Measurements from ENCODE around the gene OLIG2. TPM values are rescaled to one million over a fixed set of nuclear protein-coding genes. Genes with fewer than 3 reads are reported as not detected.

The OLIG2 gene
- total and polyA plus RNA-seq, 4 experiments from 2014 or later = not detected

DNA sequence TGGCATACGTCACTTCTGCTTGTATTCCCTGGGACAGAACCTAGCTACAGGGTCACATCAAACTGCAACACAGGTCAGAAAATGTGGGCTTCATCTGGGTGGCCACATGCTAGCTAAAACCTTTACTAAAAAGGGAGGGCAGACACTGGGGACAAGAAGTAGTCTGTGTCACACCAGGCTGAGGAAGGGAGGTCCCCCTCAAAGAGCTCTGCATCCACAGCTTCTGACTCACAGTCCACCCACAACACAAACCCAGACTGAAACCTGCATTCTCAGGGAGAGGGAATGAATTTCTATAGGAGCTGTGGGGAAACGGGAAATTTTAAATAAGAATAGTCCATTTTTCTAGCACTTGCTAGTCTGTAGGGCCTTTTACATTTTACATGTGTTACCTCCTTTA, 16.2 kb downstream of the OLIG2 start:
- Histone ChIP-seq H3K4me3 (ENCODE audit: low read length in 2 of 2) (no peak overlapping the region), H3K36me3 (ENCODE audit: insufficient read depth, low read length) (no peaks in the 10 kb centered on the region), H3K4me1 (ENCODE audit: insufficient read depth, low read length) (peaks cover under 1% of the 10 kb centered on the region), H3K9me3 (ENCODE audit: control insufficient read depth in 1 of 2, low read length in 2 of 2) (no peaks in the 10 kb centered on the region), H3K27ac (ENCODE audit: low read depth, low read length) (no peak overlapping the region), H3K27me3 (ENCODE audit: insufficient read depth, low read length) (peaks cover 4% of the 10 kb centered on the region)
- CTCF ChIA-PET (ENCODE audit: partially characterized antibody) = no interaction called here
- intact Hi-C loops (cut with micrococcal nuclease) = no loop called here
- H3K27me3 Mint-ChIP-seq = peaks cover 25% of the 10 kb centered on the region in 2 donors
- no peak for DNase-seq
- POLR2A ChIA-PET (ENCODE audit: partially characterized antibody) = no interaction called here
- H3K4me3 Mint-ChIP-seq = no peak overlapping the region
- H3K27ac Mint-ChIP-seq = no peak overlapping the region
- peaks cover under 1 to 8% (median 1%) of the 10 kb centered on the region in 4 donors for H3K4me1 Mint-ChIP-seq
- peaks cover 0 to 2% (median 0%) of the 10 kb centered on the region in 8 donors for H3K9me3 Mint-ChIP-seq
- no peaks in the 10 kb centered on the region for H3K36me3 Mint-ChIP-seq

DNA sequence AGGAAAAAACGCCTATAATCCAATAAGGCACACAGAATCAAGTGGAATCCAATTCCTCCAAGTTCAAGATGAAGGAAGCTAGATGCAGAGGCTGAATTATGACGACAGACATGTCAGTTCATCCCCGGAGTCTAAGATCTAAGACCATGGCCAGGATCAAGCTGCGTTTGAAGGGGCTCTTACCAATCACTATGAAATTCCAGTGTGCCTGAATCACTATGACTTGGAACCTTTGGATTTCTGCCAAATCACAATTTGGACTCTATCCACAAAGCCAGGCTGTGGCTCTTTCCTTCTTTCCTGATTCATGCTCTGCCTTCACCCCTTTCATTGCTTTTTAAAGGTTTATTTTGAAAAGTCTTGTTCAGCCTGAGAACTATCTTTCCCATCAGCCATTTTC, 17.1 kb downstream of the OLIG2 start:
- no peaks in the 10 kb centered on the region for H3K9me3 ChIP-seq (ENCODE audit: control insufficient read depth in 1 of 2, low read length in 2 of 2)
- Mint-ChIP-seq H3K9me3 (peaks cover 0 to 2% (median 0%) of the 10 kb centered on the region in 8 donors), H3K4me3 (no peak overlapping the region), H3K27ac (no peak overlapping the region), H3K27me3 (peaks cover 25 to 32% of the 10 kb centered on the region in 2 donors), H3K4me1 (no peaks in the 10 kb centered on the region), H3K36me3 (no peaks in the 10 kb centered on the region)
- no peak overlapping the region for H3K4me3 ChIP-seq (ENCODE audit: low read length in 2 of 2)
- no peak overlapping the region for H3K27ac ChIP-seq (ENCODE audit: low read depth, low read length)
- H3K36me3 ChIP-seq (ENCODE audit: insufficient read depth, low read length) = no peaks in the 10 kb centered on the region
- POLR2A ChIA-PET (ENCODE audit: partially characterized antibody) = no interaction called here
- peaks cover 5% of the 10 kb centered on the region for H3K27me3 ChIP-seq (ENCODE audit: insufficient read depth, low read length)
- CTCF ChIA-PET (ENCODE audit: partially characterized antibody) = no interaction called here
- DNase-seq = no peak
- H3K4me1 ChIP-seq (ENCODE audit: insufficient read depth, low read length) = no peaks in the 10 kb centered on the region
- intact Hi-C loops (cut with micrococcal nuclease) = no loop called here

DNA sequence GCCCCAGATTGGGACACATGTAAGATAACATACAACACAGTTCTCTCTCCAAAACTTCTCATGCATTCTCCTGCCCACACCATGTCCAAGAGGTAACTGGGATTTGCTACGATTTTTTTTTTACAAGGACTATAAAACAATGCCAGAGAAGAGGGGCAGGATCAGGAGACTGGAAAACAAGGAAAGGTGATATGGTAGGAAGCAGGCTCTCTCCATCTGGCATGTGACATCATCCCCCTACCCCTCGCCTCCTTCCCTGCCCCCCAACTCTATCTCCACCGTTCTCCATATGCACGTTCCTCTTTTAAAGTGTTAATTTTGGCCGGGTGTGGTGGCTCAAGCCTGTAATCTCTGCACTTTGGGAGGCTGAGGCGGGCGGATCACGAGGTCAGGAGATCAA, 20.7 kb downstream of the OLIG2 start:
- peaks cover 9% of the 10 kb centered on the region for H3K27me3 ChIP-seq (ENCODE audit: insufficient read depth, low read length)
- no peak overlapping the region for H3K4me3 Mint-ChIP-seq
- ChIA-PET CTCF (ENCODE audit: partially characterized antibody) (no interaction called here), POLR2A (ENCODE audit: partially characterized antibody) (no interaction called here)
- intact Hi-C loops (cut with micrococcal nuclease) = no loop called here
- peaks cover 0 to 2% (median 0%) of the 10 kb centered on the region in 8 donors for H3K9me3 Mint-ChIP-seq
- peaks cover 27 to 42% of the 10 kb centered on the region in 2 donors for H3K27me3 Mint-ChIP-seq
- H3K9me3 ChIP-seq (ENCODE audit: control insufficient read depth in 1 of 2, low read length in 2 of 2) = no peaks in the 10 kb centered on the region
- no peak for DNase-seq
- no peaks in the 10 kb centered on the region for H3K36me3 ChIP-seq (ENCODE audit: insufficient read depth, low read length)
- no peaks in the 10 kb centered on the region for H3K4me1 Mint-ChIP-seq
- no peak overlapping the region for H3K4me3 ChIP-seq (ENCODE audit: low read length in 2 of 2)
- H3K27ac ChIP-seq (ENCODE audit: low read depth, low read length) = no peak overlapping the region
- H3K27ac Mint-ChIP-seq = no peak overlapping the region
- H3K4me1 ChIP-seq (ENCODE audit: insufficient read depth, low read length) = no peaks in the 10 kb centered on the region
- H3K36me3 Mint-ChIP-seq = no peaks in the 10 kb centered on the region

DNA sequence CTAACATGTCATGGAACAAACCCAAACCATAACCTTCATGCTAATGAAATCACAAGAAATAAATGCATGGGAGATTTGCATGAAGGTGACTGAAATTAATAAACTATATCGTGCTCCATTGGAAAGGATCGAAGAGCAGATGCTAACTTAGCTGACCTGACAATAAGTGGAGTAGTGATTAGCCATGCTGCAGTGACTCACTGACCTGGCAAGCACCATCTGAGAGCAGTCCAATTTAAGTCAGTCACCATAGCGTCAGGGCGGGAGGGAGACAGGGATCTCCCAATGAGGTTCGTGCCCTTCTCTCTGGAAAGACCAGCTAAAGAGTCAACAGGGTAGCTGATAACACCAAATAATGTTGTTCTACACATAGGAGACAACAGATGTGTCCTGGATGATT, 21.5 kb downstream of the OLIG2 start:
- H3K36me3 ChIP-seq (ENCODE audit: insufficient read depth, low read length) = no peaks in the 10 kb centered on the region
- DNase-seq = no peak
- no peaks in the 10 kb centered on the region for H3K36me3 Mint-ChIP-seq
- no peaks in the 10 kb centered on the region for H3K9me3 ChIP-seq (ENCODE audit: control insufficient read depth in 1 of 2, low read length in 2 of 2)
- ChIA-PET CTCF (ENCODE audit: partially characterized antibody) (no interaction called here), POLR2A (ENCODE audit: partially characterized antibody) (no interaction called here)
- no peaks in the 10 kb centered on the region for H3K4me1 Mint-ChIP-seq
- intact Hi-C loops (cut with micrococcal nuclease) = no loop called here
- H3K4me3 Mint-ChIP-seq = no peak overlapping the region
- H3K27me3 Mint-ChIP-seq = peaks cover 24 to 43% of the 10 kb centered on the region in 2 donors
- peaks cover 0 to 2% (median 0%) of the 10 kb centered on the region in 8 donors for H3K9me3 Mint-ChIP-seq
- H3K4me3 ChIP-seq (ENCODE audit: low read length in 2 of 2) = no peak overlapping the region
- H3K27ac ChIP-seq (ENCODE audit: low read depth, low read length) = no peak overlapping the region
- peaks cover 9% of the 10 kb centered on the region for H3K27me3 ChIP-seq (ENCODE audit: insufficient read depth, low read length)
- no peak overlapping the region for H3K27ac Mint-ChIP-seq
- H3K4me1 ChIP-seq (ENCODE audit: insufficient read depth, low read length) = no peaks in the 10 kb centered on the region

DNA sequence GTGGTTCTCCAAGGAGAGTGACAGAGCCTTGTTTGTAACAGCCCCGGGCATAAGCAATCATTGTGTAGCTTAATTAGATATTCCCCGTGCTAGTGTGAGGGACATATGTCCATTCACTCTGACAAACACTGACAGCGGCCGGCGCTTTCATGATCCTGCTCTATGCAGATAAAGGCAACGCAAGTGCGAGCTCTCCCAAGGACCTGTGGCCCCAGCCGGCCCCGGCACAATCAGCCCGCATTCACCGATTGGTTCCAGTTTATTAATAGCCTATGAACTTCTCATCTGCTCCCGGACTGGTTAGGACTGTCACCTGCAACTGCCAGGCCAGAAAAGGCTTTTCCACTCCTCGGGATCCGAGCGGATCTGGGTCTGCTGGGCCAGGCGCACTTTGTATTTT, 26.2 kb downstream of the OLIG2 start:
- H3K9me3 ChIP-seq (ENCODE audit: control insufficient read depth in 1 of 2, low read length in 2 of 2) = no peaks in the 10 kb centered on the region
- H3K27ac ChIP-seq (ENCODE audit: low read depth, low read length) = no peak overlapping the region
- no peaks in the 10 kb centered on the region for H3K36me3 ChIP-seq (ENCODE audit: insufficient read depth, low read length)
- H3K9me3 Mint-ChIP-seq = no peaks in the 10 kb centered on the region
- ChIA-PET POLR2A (ENCODE audit: partially characterized antibody) (no interaction called here), CTCF (ENCODE audit: partially characterized antibody) (no interaction called here)
- peaks cover 5% of the 10 kb centered on the region for H3K27me3 ChIP-seq (ENCODE audit: insufficient read depth, low read length)
- no peak overlapping the region for H3K4me3 ChIP-seq (ENCODE audit: low read length in 2 of 2)
- H3K27ac Mint-ChIP-seq = no peak overlapping the region
- no peak overlapping the region for H3K4me3 Mint-ChIP-seq
- no peak for DNase-seq
- H3K4me1 ChIP-seq (ENCODE audit: insufficient read depth, low read length) = no peaks in the 10 kb centered on the region
- H3K4me1 Mint-ChIP-seq = no peaks in the 10 kb centered on the region
- intact Hi-C loops (cut with micrococcal nuclease) = no loop called here
- H3K27me3 Mint-ChIP-seq = peaks cover 16 to 30% of the 10 kb centered on the region in 2 donors
- H3K36me3 Mint-ChIP-seq = no peaks in the 10 kb centered on the region

DNA sequence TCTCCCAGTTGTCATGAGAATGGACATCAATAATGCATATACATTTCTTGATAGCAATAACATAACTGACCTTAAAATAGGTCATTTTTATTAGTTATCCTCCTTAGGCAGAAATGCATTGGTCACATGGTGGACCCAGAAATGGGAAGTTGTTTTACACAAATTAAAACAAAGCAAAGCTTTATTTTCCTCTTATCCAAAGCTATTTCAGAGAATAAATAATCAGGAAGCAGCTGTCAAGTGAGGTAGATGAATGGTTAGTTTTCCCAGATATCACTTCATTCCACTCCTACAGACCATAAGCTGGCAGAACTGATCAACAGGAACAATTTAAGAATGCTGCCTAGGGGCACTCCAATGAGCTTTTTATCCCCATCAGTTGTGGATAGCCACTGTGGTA, 28.2 kb downstream of the OLIG2 start:
- H3K27me3 Mint-ChIP-seq = peaks cover 11 to 18% of the 10 kb centered on the region in 2 donors
- no peaks in the 10 kb centered on the region for H3K9me3 ChIP-seq (ENCODE audit: control insufficient read depth in 1 of 2, low read length in 2 of 2)
- peaks cover 0 to 2% (median under 1%) of the 10 kb centered on the region in 4 donors for H3K4me1 Mint-ChIP-seq
- H3K27me3 ChIP-seq (ENCODE audit: insufficient read depth, low read length) = no peaks in the 10 kb centered on the region
- H3K4me3 Mint-ChIP-seq = no peak overlapping the region
- ChIA-PET CTCF (ENCODE audit: partially characterized antibody) (no interaction called here), POLR2A (ENCODE audit: partially characterized antibody) (no interaction called here)
- no peaks in the 10 kb centered on the region for H3K9me3 Mint-ChIP-seq
- intact Hi-C loops (cut with micrococcal nuclease) = no loop called here
- H3K36me3 Mint-ChIP-seq = no peaks in the 10 kb centered on the region
- H3K36me3 ChIP-seq (ENCODE audit: insufficient read depth, low read length) = no peaks in the 10 kb centered on the region
- no peak for DNase-seq
- H3K4me3 ChIP-seq (ENCODE audit: low read length in 2 of 2) = no peak overlapping the region
- H3K27ac Mint-ChIP-seq = no peak overlapping the region
- H3K27ac ChIP-seq (ENCODE audit: low read depth, low read length) = no peak overlapping the region
- no peaks in the 10 kb centered on the region for H3K4me1 ChIP-seq (ENCODE audit: insufficient read depth, low read length)

DNA sequence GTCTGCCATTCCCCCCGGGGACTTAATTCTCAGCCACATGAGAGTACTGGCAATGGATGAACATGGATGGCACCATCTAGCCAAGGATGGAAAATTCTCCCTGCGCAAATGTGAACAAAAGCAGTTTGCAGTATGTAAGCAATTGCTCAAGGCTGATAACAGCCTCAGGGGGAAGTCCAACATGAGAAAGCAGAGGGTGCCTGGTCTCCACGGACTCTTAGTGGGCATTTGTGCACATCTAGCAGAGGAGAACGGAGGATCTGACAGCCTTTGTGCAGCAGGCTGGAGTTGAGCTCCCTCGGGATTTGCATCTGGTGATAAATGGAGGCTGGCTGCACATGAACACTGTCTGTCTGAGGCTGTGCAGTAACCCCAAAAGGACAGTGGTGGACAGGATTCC, 30.3 kb downstream of the OLIG2 start:
- no peak overlapping the region for H3K4me3 ChIP-seq (ENCODE audit: low read length in 2 of 2)
- peaks cover 0 to 4% (median 3%) of the 10 kb centered on the region in 4 donors for H3K4me1 Mint-ChIP-seq
- no peaks in the 10 kb centered on the region for H3K36me3 Mint-ChIP-seq
- ChIA-PET POLR2A (ENCODE audit: partially characterized antibody) (no interaction called here), CTCF (ENCODE audit: partially characterized antibody) (no interaction called here)
- H3K9me3 Mint-ChIP-seq = no peaks in the 10 kb centered on the region
- intact Hi-C loops (cut with micrococcal nuclease) = no loop called here
- H3K27me3 Mint-ChIP-seq = peaks cover 12 to 15% of the 10 kb centered on the region in 2 donors
- H3K27me3 ChIP-seq (ENCODE audit: insufficient read depth, low read length) = no peaks in the 10 kb centered on the region
- no peaks in the 10 kb centered on the region for H3K9me3 ChIP-seq (ENCODE audit: control insufficient read depth in 1 of 2, low read length in 2 of 2)
- DNase-seq = no peak
- no peaks in the 10 kb centered on the region for H3K36me3 ChIP-seq (ENCODE audit: insufficient read depth, low read length)
- H3K4me3 Mint-ChIP-seq = no peak overlapping the region
- H3K4me1 ChIP-seq (ENCODE audit: insufficient read depth, low read length) = no peaks in the 10 kb centered on the region
- H3K27ac ChIP-seq (ENCODE audit: low read depth, low read length) = no peak overlapping the region
- no peak overlapping the region for H3K27ac Mint-ChIP-seq

DNA sequence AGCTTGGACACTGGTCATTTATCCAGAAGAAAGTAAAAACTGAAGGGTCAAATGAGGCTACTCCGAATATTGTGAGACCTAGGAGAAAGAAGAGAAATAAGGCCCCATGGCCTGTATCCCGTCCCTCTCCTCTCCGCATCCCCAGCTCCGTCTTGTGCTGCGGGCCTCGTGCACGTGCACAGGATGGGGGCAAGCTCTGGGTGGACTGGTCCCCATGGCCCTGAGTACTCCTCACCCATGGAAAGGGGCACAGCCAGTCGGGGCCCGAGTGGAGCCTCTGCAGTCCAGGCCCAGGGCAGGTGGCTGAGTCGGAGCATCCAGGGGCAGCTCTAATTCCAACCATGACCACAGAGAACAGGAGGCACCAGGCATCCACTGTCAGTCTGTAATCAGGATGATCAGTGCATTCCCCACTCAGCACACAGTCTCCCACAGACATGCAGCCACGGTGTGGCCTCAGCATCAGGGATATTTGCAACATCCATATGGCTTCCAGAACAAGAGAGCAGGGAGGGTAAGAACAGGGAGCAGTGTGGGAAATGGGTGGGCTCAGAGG, 31.7 kb downstream of the OLIG2 start:
- H3K27me3 ChIP-seq (ENCODE audit: insufficient read depth, low read length) = no peaks in the 10 kb centered on the region
- intact Hi-C loops (cut with micrococcal nuclease) = no loop called here
- H3K36me3 ChIP-seq (ENCODE audit: insufficient read depth, low read length) = no peaks in the 10 kb centered on the region
- H3K9me3 ChIP-seq (ENCODE audit: control insufficient read depth in 1 of 2, low read length in 2 of 2) = no peaks in the 10 kb centered on the region
- H3K4me1 Mint-ChIP-seq = peaks cover 0 to 4% (median 3%) of the 10 kb centered on the region in 4 donors
- H3K27ac ChIP-seq (ENCODE audit: low read depth, low read length) = no peak overlapping the region
- no peaks in the 10 kb centered on the region for H3K4me1 ChIP-seq (ENCODE audit: insufficient read depth, low read length)
- DNase-seq = no peak
- peaks cover 13 to 19% of the 10 kb centered on the region in 2 donors for H3K27me3 Mint-ChIP-seq
- CTCF ChIA-PET (ENCODE audit: partially characterized antibody) = no interaction called here
- H3K4me3 Mint-ChIP-seq = no peak overlapping the region
- H3K4me3 ChIP-seq (ENCODE audit: low read length in 2 of 2) = no peak overlapping the region
- no peaks in the 10 kb centered on the region for H3K36me3 Mint-ChIP-seq
- POLR2A ChIA-PET (ENCODE audit: partially characterized antibody) = no interaction called here
- H3K27ac Mint-ChIP-seq = no peak overlapping the region
- H3K9me3 Mint-ChIP-seq = no peaks in the 10 kb centered on the region

Measured in CD4-positive, alpha-beta memory T cell (primary cell).